ENCODE data around the gene DNAI4.
"Not testable (repeated sequence)": the region's sequence is repeated elsewhere in the genome, so short reads cannot be mapped to it uniquely, and the experiment has no call there.

The DNAI4 gene

GRCh38 chr1:66929146-66929688, 4.6 kb upstream of the DNAI4 start:
- no peak for DNase-seq (ENCODE audit: low read depth in 2 of 2)

GRCh38 chr1:66927528-66927927, 2.9 kb upstream of the DNAI4 start:
- DNase-seq (ENCODE audit: low read depth in 2 of 2): no peak

- DNase-seq (ENCODE audit: low read depth in 2 of 2): no peak
Observed at GRCh38 chr1:66925944-66926343, 1.3 kb upstream of the DNAI4 start.

- no peak for DNase-seq (ENCODE audit: low read depth in 2 of 2)
Observed at GRCh38 chr1:66925558-66925910, 878 bp upstream of the DNAI4 start.

- no peak for DNase-seq (ENCODE audit: low read depth in 2 of 2)
Observed at GRCh38 chr1:66920543-66920942, 4.1 kb downstream of the DNAI4 start.

DNA sequence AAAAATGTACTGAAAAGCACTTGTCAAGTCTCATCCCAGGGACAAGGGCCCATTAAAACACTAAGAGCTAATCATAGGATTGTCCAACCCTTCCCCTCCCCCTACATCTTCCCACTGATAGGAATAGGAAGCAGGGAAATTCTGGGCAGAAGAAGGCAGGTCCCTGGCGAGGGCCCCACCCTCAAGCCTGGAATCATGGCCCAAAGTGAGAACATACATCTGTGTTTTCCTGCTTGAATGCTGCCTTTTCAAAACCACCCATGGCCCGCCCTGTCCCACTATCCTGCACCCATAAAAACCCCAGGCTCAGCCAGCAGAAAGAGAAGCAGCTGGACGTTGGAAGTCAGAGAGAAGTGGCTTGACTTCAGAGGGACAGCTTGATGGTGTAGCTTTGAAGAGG, 4.8 kb downstream of the DNAI4 start:
- DNase-seq (ENCODE audit: low read depth in 2 of 2): no peak

GRCh38 chr1:66919063-66919462, 5.6 kb downstream of the DNAI4 start:
- DNase-seq (ENCODE audit: low read depth in 2 of 2): no peak

DNA sequence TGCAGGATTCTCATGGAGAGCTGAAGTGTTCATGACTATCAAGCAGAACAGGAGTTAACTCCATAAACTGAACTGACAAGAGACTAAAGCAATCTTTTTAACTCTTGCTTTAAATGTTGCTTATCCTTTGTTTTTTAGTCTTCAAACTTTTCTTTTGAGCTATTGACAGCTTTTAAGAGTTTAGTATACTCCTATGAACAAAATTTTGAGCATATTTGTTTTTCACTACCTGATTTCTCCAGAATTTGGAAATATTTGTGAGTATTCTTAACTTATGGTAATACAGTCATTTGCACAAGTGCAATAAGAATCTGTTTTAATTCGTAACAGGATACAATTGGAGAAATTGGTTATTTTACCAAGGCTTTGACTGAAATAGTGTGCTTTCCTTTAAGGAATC, 7.2 kb downstream of the DNAI4 start:
- no peak for DNase-seq (ENCODE audit: low read depth in 2 of 2)

DNA sequence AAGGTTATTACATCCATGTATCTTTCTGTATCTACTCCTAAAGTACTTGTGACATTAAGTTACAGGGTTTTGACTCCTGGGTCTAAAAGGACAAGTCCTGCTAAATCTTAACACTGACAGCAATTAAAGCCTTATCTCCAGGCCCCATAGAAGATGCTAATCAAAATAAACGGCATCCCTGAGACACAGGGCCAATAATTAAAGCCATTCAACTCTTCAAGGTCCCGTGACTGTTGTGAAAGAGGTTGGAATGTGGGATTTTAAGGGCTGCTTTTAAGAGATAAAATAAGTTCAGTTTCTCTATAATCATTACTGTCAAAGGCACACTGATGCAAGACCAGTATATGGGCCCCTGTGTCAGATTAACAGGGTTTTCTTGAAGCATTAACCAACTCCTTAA, 8.3 kb downstream of the DNAI4 start:
- no peak for DNase-seq (ENCODE audit: low read depth in 2 of 2)

- not testable (repeated sequence) for DNase-seq (ENCODE audit: low read depth in 2 of 2)
Observed at GRCh38 chr1:66915203-66915602, 9.5 kb downstream of the DNAI4 start.

GRCh38 chr1:66893712-66894111, 30.9 kb downstream of the DNAI4 start:
- DNase-seq (ENCODE audit: low read depth in 2 of 2): no peak

- DNase-seq (ENCODE audit: low read depth in 2 of 2): no peak
Observed at GRCh38 chr1:66890621-66891020, 34.0 kb downstream of the DNAI4 start.

- DNase-seq (ENCODE audit: low read depth in 2 of 2): no peak
Observed at GRCh38 chr1:66889030-66889429, 35.6 kb downstream of the DNAI4 start.

DNA sequence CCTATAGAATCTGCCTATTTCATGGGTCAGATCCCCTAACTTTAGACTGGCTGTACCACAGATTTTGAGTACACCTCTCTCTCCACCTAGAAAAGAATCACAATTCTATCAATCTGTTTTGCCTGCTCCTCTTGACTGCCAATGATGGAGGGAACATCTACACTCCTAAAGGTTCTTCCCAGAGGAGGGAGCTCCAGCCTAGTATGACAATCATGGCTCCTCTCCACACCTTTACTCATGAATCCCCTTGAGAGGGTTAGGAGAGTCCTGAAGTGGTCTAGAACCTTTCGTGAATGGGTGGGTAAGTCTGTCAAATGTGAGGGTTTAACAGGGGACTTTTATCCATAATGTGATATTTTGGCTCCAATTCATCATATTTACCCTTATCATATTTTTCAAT, 48.0 kb downstream of the DNAI4 start:
- no peak for DNase-seq (ENCODE audit: low read depth in 2 of 2)

GRCh38 chr1:66873111-66873510, 51.5 kb downstream of the DNAI4 start:
- no peak for DNase-seq (ENCODE audit: low read depth in 2 of 2)

DNA sequence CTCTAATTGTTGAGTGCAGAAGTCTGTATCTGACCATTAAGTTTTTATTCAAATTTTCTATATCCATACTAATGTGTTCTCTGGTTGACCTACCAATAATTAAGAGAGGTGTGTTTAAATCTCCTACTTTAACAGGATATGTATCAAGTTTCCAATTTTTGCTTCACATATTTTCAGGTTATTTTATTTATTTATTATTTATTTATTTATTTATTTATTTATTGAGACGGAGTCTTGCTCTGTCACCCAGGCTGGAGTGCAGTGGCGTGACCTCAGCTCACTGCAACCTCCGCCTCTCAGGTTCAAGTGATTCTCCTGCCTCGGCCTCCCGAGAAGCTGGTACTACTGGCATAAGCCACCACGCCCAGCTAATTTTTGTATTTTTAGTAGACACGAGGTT, 52.6 kb downstream of the DNAI4 start:
- DNase-seq (ENCODE audit: low read depth in 2 of 2): not testable (repeated sequence)

DNA sequence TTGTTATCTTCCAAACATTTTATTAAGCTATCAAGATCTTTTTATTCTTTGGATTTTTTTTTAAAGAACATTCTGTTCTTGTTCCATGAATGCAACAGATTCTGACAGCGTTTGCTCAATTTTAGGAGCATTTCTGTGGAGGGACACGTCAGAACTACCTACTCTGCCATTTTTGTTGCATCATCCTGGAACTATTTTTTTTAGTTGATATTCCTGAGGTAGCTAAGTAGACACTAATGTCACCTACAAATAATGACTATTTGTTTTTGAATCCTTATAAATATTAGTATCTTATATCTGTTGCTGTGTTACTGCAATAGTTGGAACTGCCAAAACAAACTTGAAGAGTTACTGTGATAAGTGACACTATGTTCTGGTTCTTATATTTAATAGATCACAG, 57.2 kb downstream of the DNAI4 start:
- DNase-seq (ENCODE audit: low read depth in 2 of 2): no peak

GRCh38 chr1:66860529-66860928, 64.1 kb downstream of the DNAI4 start:
- no peak for DNase-seq (ENCODE audit: low read depth in 2 of 2)

DNA sequence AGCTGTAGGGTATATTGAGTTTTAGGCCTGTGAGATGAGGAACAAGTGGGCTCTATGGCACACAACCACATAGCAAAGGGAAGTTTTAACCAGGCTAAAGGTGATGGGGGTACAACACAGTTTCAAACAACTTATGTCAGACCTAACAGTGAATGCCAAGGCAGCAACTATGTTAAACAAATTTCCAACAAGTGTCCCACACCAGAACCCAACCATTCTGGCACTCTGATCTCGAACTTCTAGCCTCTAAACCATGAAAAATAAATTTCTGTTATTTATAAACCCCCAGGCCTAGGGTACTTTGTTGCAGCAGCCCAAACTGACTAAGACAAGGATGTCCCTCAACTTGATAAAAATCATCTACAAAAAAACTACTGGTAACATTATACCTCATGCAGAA, 71.3 kb downstream of the DNAI4 start:
- no peak for DNase-seq (ENCODE audit: low read depth in 2 of 2)

- no peak for DNase-seq (ENCODE audit: low read depth in 2 of 2)
Observed at GRCh38 chr1:66852870-66853269, 71.8 kb downstream of the DNAI4 start.

GRCh38 chr1:66850989-66851388, 73.7 kb downstream of the DNAI4 start:
- DNase-seq (ENCODE audit: low read depth in 2 of 2): no peak

- no peak for DNase-seq (ENCODE audit: low read depth in 2 of 2)
Observed at GRCh38 chr1:66848193-66848592, 76.5 kb downstream of the DNAI4 start.

- DNase-seq (ENCODE audit: low read depth in 2 of 2): no peak
Observed at GRCh38 chr1:66840929-66841328, 83.7 kb downstream of the DNAI4 start.

GRCh38 chr1:66834926-66835325, 89.7 kb downstream of the DNAI4 start:
- DNase-seq (ENCODE audit: low read depth in 2 of 2): no peak

DNA sequence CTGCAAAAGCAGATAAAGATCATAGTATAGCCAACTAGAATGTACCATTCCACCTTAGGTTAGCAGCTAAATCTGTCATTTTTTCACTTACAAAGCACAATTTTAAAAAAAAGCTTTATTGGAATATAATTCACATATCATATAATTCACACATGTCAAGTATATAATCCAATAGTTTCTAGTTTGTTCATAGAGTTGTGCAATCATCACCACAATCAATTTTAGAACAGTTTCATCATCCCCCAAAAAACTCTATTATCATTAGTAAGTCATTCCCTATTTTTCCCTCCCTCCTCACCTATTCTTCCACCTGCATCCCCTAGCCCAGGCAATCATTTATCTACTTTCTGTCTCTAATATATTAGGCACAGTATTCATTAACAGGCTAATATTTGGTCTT, 91.5 kb downstream of the DNAI4 start:
- no peak for DNase-seq (ENCODE audit: low read depth in 2 of 2)

Data from stimulated activated CD8-positive, alpha-beta memory T cell treated with anti-CD3 and anti-CD28 coated beads, Interleukin-7, amount 100 ng/mL, for 1 hour (primary cell).